ENCODE measurements around the gene FAM171A1.
A peak's percentile ranks its signal among the peaks of the same experiment; 100 is the strongest.

The FAM171A1 gene

DNA sequence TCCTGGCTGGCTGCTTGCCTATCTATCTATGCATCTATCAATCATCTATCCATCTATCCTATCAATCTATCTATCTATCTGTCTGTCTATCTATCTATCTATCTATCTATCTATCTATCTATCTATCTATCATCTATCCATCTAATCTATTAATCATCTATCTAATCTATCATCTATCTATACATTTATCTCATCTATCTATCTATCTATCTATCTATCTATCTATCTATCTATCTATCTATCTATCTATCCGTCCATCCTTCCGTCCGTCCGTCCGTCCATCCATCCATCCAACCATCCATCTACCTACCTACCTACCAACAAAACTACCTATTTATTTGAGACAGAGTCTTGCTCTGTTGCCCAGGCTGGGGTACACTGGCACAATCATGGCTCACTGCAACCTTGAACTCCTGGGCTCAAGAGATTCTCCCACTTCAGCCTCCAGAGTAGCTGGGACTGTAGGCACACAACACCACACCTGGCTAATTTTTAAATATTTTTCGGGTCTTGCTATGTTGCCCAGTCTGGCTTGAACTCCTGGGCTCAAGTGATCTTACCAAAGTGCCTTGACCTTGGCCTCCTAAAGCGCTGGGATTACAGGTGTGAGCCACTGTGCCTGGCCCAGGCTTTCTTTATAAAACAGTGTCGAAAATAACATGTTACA is 107.3 kb downstream of the FAM171A1 start:
- Histone ChIP-seq H4K20me1 (ENCODE audit: insufficient read depth, low read length, poor library complexity, severe bottlenecking) (no peaks in the 10 kb centered on the region), H3F3A (ENCODE audit: low read depth) (no peaks in the 10 kb centered on the region), H3K4me3 (ENCODE audit: low read length, poor library complexity, severe bottlenecking) (no peak overlapping the region), H3K36me3 (ENCODE audit: insufficient read depth, low read length) (no peaks in the 10 kb centered on the region), H3K9ac (ENCODE audit: low read depth, low read length, poor library complexity, severe bottlenecking) (no peak overlapping the region), H3K9me2 (replicated peaks; ENCODE audit: low read depth, low read length) (no peaks in the 10 kb centered on the region), H2AFZ (ENCODE audit: low read length) (no peak overlapping the region), H3K4me2 (ENCODE audit: low read depth, low read length, poor library complexity, severe bottlenecking) (no peak overlapping the region), H3K79me2 (ENCODE audit: insufficient read depth, low read length) (no peaks in the 10 kb centered on the region), H3K27me3 (ENCODE audit: insufficient read depth, low read length, poor library complexity, severe bottlenecking) (no peaks in the 10 kb centered on the region), H3K9me3 (ENCODE audit: insufficient read depth, low read depth, low read length) (no peaks in the 10 kb centered on the region), H3K4me1 (ENCODE audit: insufficient read depth, low read length, poor library complexity, severe bottlenecking) (no peaks in the 10 kb centered on the region)
- TF ChIP-seq CTCF (conservative IDR thresholded peaks at IDR 0.05; ENCODE audit: low read length) (no peak), EZH2phosphoT487 (IDR thresholded peaks at IDR 0.05; ENCODE audit: borderline replicate concordance) (no peak)

- Histone ChIP-seq H3F3A (ENCODE audit: low read depth) (no peaks in the 10 kb centered on the region), H3K9ac (ENCODE audit: low read depth, low read length, poor library complexity, severe bottlenecking) (no peak overlapping the region), H3K36me3 (ENCODE audit: insufficient read depth, low read length) (no peaks in the 10 kb centered on the region), H3K4me2 (ENCODE audit: low read depth, low read length, poor library complexity, severe bottlenecking) (no peak overlapping the region), H2AFZ (ENCODE audit: low read length) (no peak overlapping the region; the same call in 1 of the 2 replicates), H3K27me3 (ENCODE audit: insufficient read depth, low read length, poor library complexity, severe bottlenecking) (no peaks in the 10 kb centered on the region), H3K4me3 (ENCODE audit: low read length, poor library complexity, severe bottlenecking) (no peak overlapping the region), H3K4me1 (ENCODE audit: insufficient read depth, low read length, poor library complexity, severe bottlenecking) (no peaks in the 10 kb centered on the region), H3K79me2 (ENCODE audit: insufficient read depth, low read length) (no peaks in the 10 kb centered on the region), H4K20me1 (ENCODE audit: insufficient read depth, low read length, poor library complexity, severe bottlenecking) (no peaks in the 10 kb centered on the region), H3K9me2 (replicated peaks; ENCODE audit: low read depth, low read length) (no peaks in the 10 kb centered on the region), H3K9me3 (ENCODE audit: insufficient read depth, low read depth, low read length) (no peaks in the 10 kb centered on the region)
- TF ChIP-seq EZH2phosphoT487 (IDR thresholded peaks at IDR 0.05; ENCODE audit: borderline replicate concordance) (no peak), CTCF (conservative IDR thresholded peaks at IDR 0.05; ENCODE audit: low read length) (peak; percentile 53)
Observed at GRCh38 chr10:15262036-15262713, 108.9 kb downstream of the FAM171A1 start.

DNA sequence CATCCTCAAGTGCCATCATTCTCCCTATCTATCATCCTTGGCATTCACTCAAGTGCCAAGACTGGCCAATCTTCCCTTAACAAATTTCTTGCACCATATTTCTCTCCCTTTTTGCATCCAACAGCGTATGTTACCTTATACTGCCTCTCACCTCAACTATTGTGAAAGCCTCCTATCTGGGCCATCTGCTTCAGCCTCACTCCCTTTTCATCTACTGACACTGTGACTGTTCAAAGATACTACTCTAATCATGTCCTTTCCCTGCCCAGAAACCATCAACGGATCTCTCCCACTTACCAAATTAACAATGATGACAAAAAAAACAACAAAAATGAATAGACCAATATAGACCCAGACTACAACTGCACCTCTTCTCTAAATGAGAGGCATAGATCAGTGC is 112.0 kb downstream of the FAM171A1 start:
- TF ChIP-seq CTCF (conservative IDR thresholded peaks at IDR 0.05; ENCODE audit: low read length) (no peak), EZH2phosphoT487 (IDR thresholded peaks at IDR 0.05; ENCODE audit: borderline replicate concordance) (no peak)
- no peak overlapping the region for H3K4me3 ChIP-seq (ENCODE audit: low read length, poor library complexity, severe bottlenecking)
- no peaks in the 10 kb centered on the region for H4K20me1 ChIP-seq (ENCODE audit: insufficient read depth, low read length, poor library complexity, severe bottlenecking)
- H3F3A ChIP-seq (ENCODE audit: low read depth) = no peaks in the 10 kb centered on the region
- no peaks in the 10 kb centered on the region for H3K9me3 ChIP-seq (ENCODE audit: insufficient read depth, low read depth, low read length)
- no peaks in the 10 kb centered on the region for H3K9me2 ChIP-seq (replicated peaks; ENCODE audit: low read depth, low read length)
- no peaks in the 10 kb centered on the region for H3K79me2 ChIP-seq (ENCODE audit: insufficient read depth, low read length)
- no peaks in the 10 kb centered on the region for H3K27me3 ChIP-seq (ENCODE audit: insufficient read depth, low read length, poor library complexity, severe bottlenecking)
- peaks cover 2% of the 10 kb centered on the region for H3K4me1 ChIP-seq (ENCODE audit: insufficient read depth, low read length, poor library complexity, severe bottlenecking)
- H3K36me3 ChIP-seq (ENCODE audit: insufficient read depth, low read length) = no peaks in the 10 kb centered on the region
- H3K4me2 ChIP-seq (ENCODE audit: low read depth, low read length, poor library complexity, severe bottlenecking) = no peak overlapping the region
- H3K9ac ChIP-seq (ENCODE audit: low read depth, low read length, poor library complexity, severe bottlenecking) = no peak overlapping the region
- H2AFZ ChIP-seq (ENCODE audit: low read length) = no peak overlapping the region
